Ovary (tissue), 10 donors: ENCODE data around the gene SLC33A1. TPM values are rescaled to one million over a fixed set of nuclear protein-coding genes. Genes with fewer than 3 reads are reported as not detected.

Experiments used
- DNase-seq, 5 donors: peaks; one replicate each; pipeline ENCODE4 v3.0.0-alpha.2; 2019 to 2020
- H3K27ac ChIP-seq, 2 donors: fragments of 200-600 bp; one replicate each; pipeline versions ENCODE4 v1.5.1 to v1.8.0; 2019 to 2022
- H3K27me3 ChIP-seq: fragments of 200-600 bp; one replicate; pipeline ENCODE4 v1.8.0; 2022
- H3K36me3 ChIP-seq: fragments of 200-600 bp; sonication (generic); one replicate; pipeline ENCODE4 v1.5.1; 2019
- H3K4me1 ChIP-seq: one replicate; pipeline ENCODE4 v1.8.1; 2013; ENCODE audit warnings: mild to moderate bottlenecking, moderate library complexity; ENCODE audit not compliant: insufficient read depth
- H3K4me3 ChIP-seq: fragments of 200-600 bp; sonication (generic); one replicate; pipeline ENCODE4 v1.5.1; 2017
- H3K9me3 ChIP-seq, 2 donors: fragments of 200-600 bp in 1 of 2; sonication (generic) in 1 of 2; one replicate each; pipeline versions ENCODE4 v1.5.1 to v1.8.1; 2013 to 2019; ENCODE audit warnings: mild to moderate bottlenecking in 1 of 2, moderate library complexity in 1 of 2
- CTCF ChIP-seq, 3 donors: fragments of 450-650 bp in 2 of 3; fragments of 200-600 bp in 1 of 3; IDR thresholded peaks; one replicate each; pipeline versions ENCODE4 v1.5.1 to v1.8.0; 2016 to 2022; ENCODE audit warnings: antibody characterized with exemption in 3 of 3, mild to moderate bottlenecking in 1 of 3
- EP300 ChIP-seq: sonication (generic); formaldehyde crosslinking; IDR thresholded peaks from one replicate; pipeline ENCODE4 v1.6.1; 2017; ENCODE audit warnings: antibody characterized with exemption
- POLR2A ChIP-seq: fragments of 450-650 bp; IDR thresholded peaks from one replicate; pipeline ENCODE4 v1.6.1; 2017; ENCODE audit warnings: antibody characterized with exemption, mild to moderate bottlenecking, moderate library complexity
- WGBS, 3 donors: extraction: QIAGEN DNeasy Blood & Tissue Kit in 1 of 3; methylation state at CpG; one replicate each; pipeline versions ENCODE4 v1.1.5 to v1.1.7; 2013 to 2017; 5-methylcytosine and 5-hydroxymethylcytosine counted together
- intact Hi-C, 4 donors: fragments of 100-400 bp; cut with DNase I; formaldehyde crosslinking; loops; one replicate each; pipeline versions ENCODE4 v1.11.0 to v1.15.1; 2022 to 2023
- long read RNA-seq, 3 donors: library from polyadenylated mRNA in 2 of 3; unstranded in 2 of 3; transcript quantifications; one replicate each; pipeline ENCODE4 v2.0.0 and lab custom pipeline, GENCODE V29; 2021 to 2026
- polyA plus RNA-seq, 2 donors: library from polyadenylated mRNA; stranded (reverse); fragments of 200-250 nt in 1 of 2; fragments of 350-450 nt in 1 of 2; fragmentation: Illumina TruSeq in 1 of 2; extraction: RNeasy Lipid Tissue Mini Kit (QIAGEN cat#74804) in 1 of 2; gene quantifications; one replicate each; pipeline ENCODE4 v1.2.3, GENCODE V29; 2013 to 2014
- total RNA-seq, 7 donors: library from RNA; depleted of rRNA in 2 of 7; stranded (reverse); fragments of >200 nt in 2 of 7; fragmentation: NEBNext Ultra II Directional in 3 of 7; extraction: Animal tissue kit (Norgen Biotek cat#: 25700) in 3 of 7; gene quantifications; one replicate each; pipeline versions ENCODE4 v1.1.0 to v1.2.4, GENCODE V29; 2016 to 2023
- donor health status: DM: no; HTN: no; CAD: no; lungs with moderate emphysema.
- donor health status: DM: no; HTN: no; CAD: no.
- donor health status: Bipolar disorder and iron deficiency.
- donor health status: DM: yes; HTN: yes; CAD: no.
- donor health status: DM: no; HTN: no; CAD: no.
- donor health status: DM: yes; HTN: yes; CAD: no.

SLC33A1 gene
- total RNA-seq, result 10 to 100 TPM; 18.4 to 35.4 (median 26.6) TPM
- 10 to 100 TPM; 10.9 to 23.7 TPM for polyA plus RNA-seq
- long read RNA-seq, donor 1, full-length matches to known transcripts, result 17 of 28 reads
- long read RNA-seq, donor 1, partial matches to known transcripts, result 4 of 28 reads
- long read RNA-seq, donor 1, other reads (novel, unspliced or antisense), result 7 of 28 reads
- long read RNA-seq, donor 2, full-length matches to known transcripts, result 3 of 3 reads
- long read RNA-seq, donor 2, partial matches to known transcripts, result 0 of 3 reads
- long read RNA-seq, donor 2, other reads (novel, unspliced or antisense), result 0 of 3 reads
- long read RNA-seq, donor 3, full-length matches to known transcripts, result 46 of 50 reads
- long read RNA-seq, donor 3, partial matches to known transcripts, result 0 of 50 reads
- long read RNA-seq, donor 3, other reads (novel, unspliced or antisense), result 4 of 50 reads

GRCh38 chr3:155854141-155854940 is at the start of gene SLC33A1:
SLC33A1 (minus strand) TSS chr3:155854427; CDS start chr3:155853997, 430 bp downstream.
- WGBS, 3 donors, result 0 to 1% (median 0%) methylated on average over 46 to 50 of the region's 50 CpGs
- H3K27me3 ChIP-seq, result no peaks in the 10 kb centered on the region
- peak within 1 kb of the TSS; percentile 99 for H3K4me3 ChIP-seq
- TF ChIP-seq CTCF (IDR thresholded peaks at IDR 0.05) (no peak), EP300 (no peak), POLR2A (peak; percentile 82)
- H3K36me3 ChIP-seq, result no peaks in the 10 kb centered on the region
- peak within 1 kb of the TSS; percentile 3 to 86 for H3K27ac ChIP-seq
- peak; percentile 98 to 99 (median 99) for DNase-seq
- H3K4me1 ChIP-seq, result peaks cover 20% of the 10 kb centered on the region
- intact Hi-C loops, result loop anchor here in 2 of 4 donors (2.0 to 5.0 kb wide), 2 partner anchors 16 to 47 kb away; partner anchors contain the start of genes C3orf33 (in 1 of the 2) and GMPS (in 1 of the 2)
- H3K9me3 ChIP-seq, result no peaks in the 10 kb centered on the region

GRCh38 chr3:155895379-155895900 is 41.2 kb upstream of the SLC33A1 start:
- intact Hi-C loops, result no loop called here
- H3K27me3 ChIP-seq, result no peaks in the 10 kb centered on the region
- TF ChIP-seq EP300, result no peak
- TF ChIP-seq POLR2A, result no peak
- no peak for TF ChIP-seq CTCF (IDR thresholded peaks at IDR 0.05)
- no peak for DNase-seq
- H3K36me3 ChIP-seq, result no peaks in the 10 kb centered on the region
- H3K4me1 ChIP-seq, result peaks cover 8% of the 10 kb centered on the region
- WGBS, 3 donors, result 97 to 98% (median 97%) methylated on average over 7 of the region's 7 CpGs
- no peaks in the 10 kb centered on the region for H3K9me3 ChIP-seq
- H3K4me3 ChIP-seq, result no peak overlapping the region
- H3K27ac ChIP-seq, result no peak overlapping the region

GRCh38 chr3:155891321-155891720 is 37.1 kb upstream of the SLC33A1 start:
- H3K36me3 ChIP-seq, result no peaks in the 10 kb centered on the region
- H3K4me3 ChIP-seq, result no peak overlapping the region
- no peaks in the 10 kb centered on the region for H3K9me3 ChIP-seq
- H3K27ac ChIP-seq, result no peak overlapping the region
- peaks cover 11% of the 10 kb centered on the region for H3K4me1 ChIP-seq
- intact Hi-C loops, result no loop called here
- no peak for DNase-seq
- 93 to 95% (median 94%) methylated on average over 5 of the region's 5 CpGs for whole genome bisulfite sequencing, 3 donors
- no peaks in the 10 kb centered on the region for H3K27me3 ChIP-seq
- TF ChIP-seq CTCF (IDR thresholded peaks at IDR 0.05) (no peak), POLR2A (no peak), EP300 (no peak)

- no peak overlapping the region for H3K4me3 ChIP-seq
- peaks cover 11% of the 10 kb centered on the region for H3K4me1 ChIP-seq
- DNase-seq, result no peak
- TF ChIP-seq EP300 (no peak), POLR2A (no peak), CTCF (IDR thresholded peaks at IDR 0.05) (no peak)
- H3K36me3 ChIP-seq, result no peaks in the 10 kb centered on the region
- intact Hi-C loops, result no loop called here
- WGBS, 3 donors, result 9 to 13% (median 13%) methylated on average over 2 of the region's 2 CpGs
- H3K27ac ChIP-seq, result no peak overlapping the region
- no peaks in the 10 kb centered on the region for H3K27me3 ChIP-seq
- H3K9me3 ChIP-seq, result no peaks in the 10 kb centered on the region
Observed at GRCh38 chr3:155890671-155891190, 36.5 kb upstream of the SLC33A1 start.
